H9 (cell line): Measurements from ENCODE around the gene ORMDL1. TPM values are rescaled to one million over a fixed set of nuclear protein-coding genes. Genes with fewer than 3 reads are reported as not detected.
A peak's percentile ranks its signal among the peaks of the same experiment; 100 is the strongest.
"Not testable (repeated sequence)": the region's sequence is repeated elsewhere in the genome, so short reads cannot be mapped to it uniquely, and the experiment has no call there.

Experiments used
- DNase-seq: peaks from one replicate; pipeline ENCODE4 v3.0.0-alpha.2; 2017
- H2AFZ ChIP-seq: one replicate; pipeline ENCODE4 v1.6.1; 2013; ENCODE audit warnings: mild to moderate bottlenecking, low read length, control low read depth, moderate library complexity
- H2AK5ac ChIP-seq: 2 replicates; pipeline ENCODE4 v1.6.1; 2013; ENCODE audit warnings: low read length, control low read depth, mixed read lengths; ENCODE audit not compliant: insufficient read length
- H2BK120ac ChIP-seq: one replicate; pipeline ENCODE4 v1.6.1; 2013; ENCODE audit warnings: low read depth, mild to moderate bottlenecking, low read length, control low read depth, inconsistent platforms; ENCODE audit not compliant: poor library complexity, severe bottlenecking
- H2BK12ac ChIP-seq: 2 replicates; pipeline ENCODE4 v1.6.1; 2013; ENCODE audit warnings: low read length, control low read depth, mixed read lengths, low read depth; ENCODE audit not compliant: insufficient read length
- H2BK15ac ChIP-seq: 2 replicates; pipeline ENCODE4 v1.6.1; 2013; ENCODE audit warnings: low read depth, low read length, control low read depth
- H2BK20ac ChIP-seq: one replicate; pipeline ENCODE4 v1.6.1; 2013; ENCODE audit warnings: low read depth, mild to moderate bottlenecking, low read length, control low read depth, inconsistent platforms; ENCODE audit not compliant: poor library complexity, severe bottlenecking
- H2BK5ac ChIP-seq: 2 replicates; pipeline ENCODE4 v1.6.1; 2013; ENCODE audit warnings: low read length, control low read depth, mixed read lengths; ENCODE audit not compliant: insufficient read length
- H3K14ac ChIP-seq: 2 replicates; pipeline ENCODE4 v1.6.1; 2013; ENCODE audit warnings: low read length, control low read depth; ENCODE audit not compliant: insufficient read depth
- H3K18ac ChIP-seq: 2 replicates; pipeline ENCODE4 v1.6.1; 2013; ENCODE audit warnings: low read depth, mild to moderate bottlenecking, mixed read lengths, low read length, control low read depth; ENCODE audit not compliant: insufficient read length
- H3K23ac ChIP-seq: 2 replicates; pipeline ENCODE4 v1.6.1; 2013; ENCODE audit warnings: low read length, control low read depth, mixed read lengths, low read depth; ENCODE audit not compliant: insufficient read length
- H3K23me2 ChIP-seq: 2 replicates; pipeline ENCODE4 v1.6.1; 2013; ENCODE audit warnings: low read depth, mild to moderate bottlenecking, mixed read lengths, low read length, control low read depth; ENCODE audit not compliant: insufficient read length, poor library complexity, severe bottlenecking
- H3K27ac ChIP-seq: 2 replicates; pipeline ENCODE4 v1.5.1; 2013; ENCODE audit warnings: low read length, control low read depth, mixed read lengths, low read depth; ENCODE audit not compliant: insufficient read length
- H3K27me3 ChIP-seq: 2 replicates; pipeline ENCODE4 v1.6.1; 2013; ENCODE audit warnings: low read length, control low read depth, inconsistent platforms; ENCODE audit not compliant: insufficient read depth
- H3K4ac ChIP-seq: 2 replicates; pipeline ENCODE4 v1.6.1; 2013; ENCODE audit warnings: low read depth, mild to moderate bottlenecking, control low read depth, inconsistent platforms, low read length, moderate library complexity
- H3K4me1 ChIP-seq: 2 replicates; pipeline ENCODE4 v1.6.1; 2013; ENCODE audit warnings: low read length, control low read depth, inconsistent platforms; ENCODE audit not compliant: insufficient read depth
- H3K4me2 ChIP-seq: 2 replicates; pipeline ENCODE4 v1.6.1; 2013; ENCODE audit warnings: low read length, control low read depth, mixed read lengths; ENCODE audit not compliant: insufficient read length, insufficient read depth
- H3K56ac ChIP-seq: 2 replicates; pipeline ENCODE4 v1.6.1; 2013; ENCODE audit warnings: low read depth, mild to moderate bottlenecking, mixed read lengths, low read length, control low read depth; ENCODE audit not compliant: insufficient read length
- H3K79me1 ChIP-seq: 2 replicates; pipeline ENCODE4 v1.6.1; 2013; ENCODE audit warnings: low read depth, mild to moderate bottlenecking, moderate library complexity, low read length, control low read depth, inconsistent platforms; ENCODE audit not compliant: insufficient read depth, poor library complexity, severe bottlenecking
- H3K79me2 ChIP-seq: 2 replicates; pipeline ENCODE4 v1.6.1; 2013; ENCODE audit warnings: low read length, control low read depth, inconsistent platforms; ENCODE audit not compliant: insufficient read depth
- H3K9ac ChIP-seq: 2 replicates; pipeline ENCODE4 v1.6.1; 2013; ENCODE audit warnings: low read length, control low read depth, mixed read lengths; ENCODE audit not compliant: insufficient read length; ENCODE audit errors: extremely low read depth
- H3K9me3 ChIP-seq: one replicate; pipeline ENCODE4 v1.6.1; 2013; ENCODE audit warnings: low read depth, low read length, inconsistent platforms; ENCODE audit not compliant: control insufficient read depth
- H3T11ph ChIP-seq: one replicate; pipeline ENCODE4 v1.6.1; 2013; ENCODE audit warnings: mild to moderate bottlenecking, low read length, control low read depth, inconsistent platforms
- H4K20me1 ChIP-seq: one replicate; pipeline ENCODE4 v1.6.1; 2013; ENCODE audit not compliant: control insufficient read depth, insufficient read length, insufficient read depth
- H4K5ac ChIP-seq: 2 replicates; pipeline ENCODE4 v1.6.1; 2013; ENCODE audit warnings: low read depth, mild to moderate bottlenecking, mixed read lengths, low read length, control low read depth; ENCODE audit not compliant: insufficient read length
- H4K8ac ChIP-seq: replicated peaks from 2 replicates; pipeline ENCODE4 v1.6.1; 2013; ENCODE audit warnings: low read length, control low read depth, mixed read lengths, low read depth; ENCODE audit not compliant: insufficient read length
- H4K91ac ChIP-seq: 2 replicates; pipeline ENCODE4 v1.6.1; 2013; ENCODE audit warnings: low read depth, mild to moderate bottlenecking, moderate library complexity, mixed read lengths, low read length, control low read depth; ENCODE audit not compliant: insufficient read length
- H3K27ac Mint-ChIP-seq, 3 experiments: 2 replicates in 2 of 3; 3 replicates in 1 of 3; pipeline ENCODE4 v1.8.0; 2020 to 2021; ENCODE audit warnings: mixed read lengths in 3 of 3, mild to moderate bottlenecking in 1 of 3, moderate library complexity in 1 of 3
- H3K27me3 Mint-ChIP-seq: 2 replicates; pipeline ENCODE4 v1.8.0; 2021; ENCODE audit warnings: low read depth, mild to moderate bottlenecking, moderate library complexity, mixed read lengths
- H3K36me3 Mint-ChIP-seq, 3 experiments: 2 replicates in 2 of 3; 3 replicates in 1 of 3; pipeline ENCODE4 v1.8.0; 2020 to 2021; ENCODE audit warnings: low read depth in 3 of 3, mixed read lengths in 3 of 3; ENCODE audit not compliant: insufficient read depth in 1 of 3
- H3K4me1 Mint-ChIP-seq, 2 experiments: 2 replicates each; pipeline ENCODE4 v1.8.0; 2020; ENCODE audit warnings: mixed read lengths in 2 of 2
- H3K4me3 Mint-ChIP-seq, 2 experiments: 2 replicates in 1 of 2; 3 replicates in 1 of 2; pipeline ENCODE4 v1.8.0; 2020 to 2021; ENCODE audit warnings: mild to moderate bottlenecking in 2 of 2, mixed read lengths in 2 of 2, moderate library complexity in 1 of 2
- H3K9me3 Mint-ChIP-seq, 2 experiments: 2 replicates in 1 of 2; 3 replicates in 1 of 2; pipeline ENCODE4 v1.8.0; 2020; ENCODE audit warnings: mild to moderate bottlenecking in 2 of 2, mixed read lengths in 2 of 2, moderate library complexity in 1 of 2
- CTCF ChIP-seq: fragments of 200-600 bp; sonication (generic); conservative IDR thresholded peaks from 3 replicates; pipeline ENCODE4 v1.8.0; 2021; ENCODE audit warnings: antibody characterized with exemption, mild to moderate bottlenecking
- WGBS: extraction: QIAGEN DNeasy Blood & Tissue Kit; methylation state at CpG from one replicate; pipeline ENCODE4 v1.1.7; 2013; ENCODE audit warnings: missing lambda C conversion rate, low lambda C conversion rate, mixed read lengths; ENCODE audit not compliant: insufficient read length; ENCODE audit errors: extremely low coverage; 5-methylcytosine and 5-hydroxymethylcytosine counted together
- total RNA-seq: library from RNA; stranded (reverse); gene quantifications from 2 replicates; pipeline ENCODE4 v1.2.1, GENCODE V29; 2021

ORMDL1 gene
- total RNA-seq, 1 experiment from 2014 or later: 59.7 TPM

GRCh38 chr2:189762229-189762550 lies 21.9 kb downstream of the ORMDL1 start:
- H3T11ph ChIP-seq: no peak overlapping the region

GRCh38 chr2:189760154-189760553 lies 24.0 kb downstream of the ORMDL1 start:
- not testable (repeated sequence) for H3K18ac ChIP-seq, H2AK5ac ChIP-seq, H3K23me2 ChIP-seq, H2BK15ac ChIP-seq, H3K4ac ChIP-seq, H3K79me1 ChIP-seq, H3K27ac ChIP-seq, H3K27ac Mint-ChIP-seq, DNase-seq, H3K4me3 Mint-ChIP-seq, H3K9me3 Mint-ChIP-seq, H3K36me3 Mint-ChIP-seq, H3K79me2 ChIP-seq, H2BK20ac ChIP-seq, H3K4me1 Mint-ChIP-seq, H4K20me1 ChIP-seq, H2BK120ac ChIP-seq, H3K27me3 ChIP-seq, H2AFZ ChIP-seq, H4K8ac ChIP-seq, H4K91ac ChIP-seq, H2BK12ac ChIP-seq, H3K56ac ChIP-seq, H3K14ac ChIP-seq, H3K27me3 Mint-ChIP-seq, H3K9me3 ChIP-seq, H3T11ph ChIP-seq, H3K4me2 ChIP-seq, H2BK5ac ChIP-seq, H4K5ac ChIP-seq, H3K4me1 ChIP-seq, H3K9ac ChIP-seq, H3K23ac ChIP-seq
- no CpG with 5 or more reads among the region's 19 CpGs for WGBS

More at GRCh38 chr2:189762229-189762550, 21.9 kb downstream of the ORMDL1 start:
- H3K27ac Mint-ChIP-seq: peak overlapping the region; percentile 97 to 99 (median 99)
- Histone ChIP-seq H2AFZ (peak overlapping the region; percentile 86), H3K27me3 (no peaks in the 10 kb centered on the region), H3K4me2 (peak overlapping the region; percentile 64), H2BK5ac (no peak overlapping the region), H3K79me1 (no peaks in the 10 kb centered on the region), H2AK5ac (no peak overlapping the region), H3K56ac (no peak overlapping the region), H3K14ac (peak overlapping the region; percentile 9; the same call in 1 of the 2 replicates), H3K9me3 (no peaks in the 10 kb centered on the region), H3K27ac (peak overlapping the region; percentile 77), H2BK12ac (no peak overlapping the region), H3K9ac (peak overlapping the region; percentile 95), H3K4me1 (no peaks in the 10 kb centered on the region), H2BK15ac (no peak overlapping the region), H4K91ac (no peak overlapping the region), H2BK120ac (no peak overlapping the region), H3K18ac (no peak overlapping the region), H3K23ac (no peak overlapping the region), H4K5ac (no peak overlapping the region), H4K8ac (peak overlapping the region; percentile 36), H2BK20ac (no peak overlapping the region), H3K4ac (no peak overlapping the region), H3K79me2 (no peaks in the 10 kb centered on the region), H4K20me1 (no peaks in the 10 kb centered on the region), H3K23me2 (peaks cover 5% of the 10 kb centered on the region)
- peaks cover 6 to 13% (median 7%) of the 10 kb centered on the region in 3 experiments; a peak in 6 of 7 replicates for H3K36me3 Mint-ChIP-seq
- H3K9me3 Mint-ChIP-seq: no peaks in the 10 kb centered on the region
- WGBS: no CpG with 5 or more reads among the region's 7 CpGs
- no peak for TF ChIP-seq CTCF
- no peaks in the 10 kb centered on the region for H3K27me3 Mint-ChIP-seq
- H3K4me3 Mint-ChIP-seq: peak overlapping the region; percentile 93 to 96
- H3K4me1 Mint-ChIP-seq: peaks cover 4% of the 10 kb centered on the region in 2 experiments; a peak in 3 of 4 replicates
- no peak for DNase-seq
